DOHH2 (cell line): ENCODE results near the gene EFS.

Experiments
- EZH2phosphoT487 ChIP-seq: fragments of 200-600 bp; sonication (generic); IDR thresholded peaks from 2 replicates; pipeline ENCODE4 v1.6.1; 2017; ENCODE audit warnings: borderline replicate concordance, mild to moderate bottlenecking, antibody characterized with exemption, low read length, moderate library complexity, mixed read lengths
- TF ChIP-seq, protein P1 (sequence below): fragments of 200-600 bp; sonication (generic); IDR thresholded peaks from one replicate; pipeline ENCODE4 v1.5.1; 2014; ENCODE audit warnings: antibody characterized with exemption, mild to moderate bottlenecking, low read depth, low read length; ENCODE audit not compliant: poor library complexity, severe bottlenecking

GRCh38 chr14:23409966-23410635 lies 45.1 kb upstream of the EFS start:
- TF ChIP-seq, protein P1, sequence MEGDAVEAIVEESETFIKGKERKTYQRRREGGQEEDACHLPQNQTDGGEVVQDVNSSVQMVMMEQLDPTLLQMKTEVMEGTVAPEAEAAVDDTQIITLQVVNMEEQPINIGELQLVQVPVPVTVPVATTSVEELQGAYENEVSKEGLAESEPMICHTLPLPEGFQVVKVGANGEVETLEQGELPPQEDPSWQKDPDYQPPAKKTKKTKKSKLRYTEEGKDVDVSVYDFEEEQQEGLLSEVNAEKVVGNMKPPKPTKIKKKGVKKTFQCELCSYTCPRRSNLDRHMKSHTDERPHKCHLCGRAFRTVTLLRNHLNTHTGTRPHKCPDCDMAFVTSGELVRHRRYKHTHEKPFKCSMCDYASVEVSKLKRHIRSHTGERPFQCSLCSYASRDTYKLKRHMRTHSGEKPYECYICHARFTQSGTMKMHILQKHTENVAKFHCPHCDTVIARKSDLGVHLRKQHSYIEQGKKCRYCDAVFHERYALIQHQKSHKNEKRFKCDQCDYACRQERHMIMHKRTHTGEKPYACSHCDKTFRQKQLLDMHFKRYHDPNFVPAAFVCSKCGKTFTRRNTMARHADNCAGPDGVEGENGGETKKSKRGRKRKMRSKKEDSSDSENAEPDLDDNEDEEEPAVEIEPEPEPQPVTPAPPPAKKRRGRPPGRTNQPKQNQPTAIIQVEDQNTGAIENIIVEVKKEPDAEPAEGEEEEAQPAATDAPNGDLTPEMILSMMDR, result no peak
- no peak for TF ChIP-seq EZH2phosphoT487
